GM12892 (cell line): Measurements from ENCODE around the gene MYO18A.

Experiments
- DNase-seq: peaks from one replicate; pipeline ENCODE4 v3.0.0; 2011; ENCODE audit not compliant: insufficient read length
- FAIRE-seq: peaks from 2 replicates; lab custom pipeline; 2011; peaks lifted over from hg19 to GRCh38; lab: Jason Lieb, UNC
- POLR2A ChIP-seq: IDR thresholded peaks from 2 replicates; pipeline ENCODE4 v1.6.1; 2011; ENCODE audit warnings: low read depth, low read length, control low read depth
- POLR2AphosphoS5 ChIP-seq: IDR thresholded peaks from 2 replicates; pipeline ENCODE4 v1.6.1; 2011; ENCODE audit warnings: low read depth, low read length, control low read depth
- TAF1 ChIP-seq: IDR thresholded peaks from 2 replicates; pipeline ENCODE4 v1.6.1; 2011; ENCODE audit warnings: low read depth, mild to moderate bottlenecking, control low read depth, low read length, borderline replicate concordance

Gene MYO18A

DNA sequence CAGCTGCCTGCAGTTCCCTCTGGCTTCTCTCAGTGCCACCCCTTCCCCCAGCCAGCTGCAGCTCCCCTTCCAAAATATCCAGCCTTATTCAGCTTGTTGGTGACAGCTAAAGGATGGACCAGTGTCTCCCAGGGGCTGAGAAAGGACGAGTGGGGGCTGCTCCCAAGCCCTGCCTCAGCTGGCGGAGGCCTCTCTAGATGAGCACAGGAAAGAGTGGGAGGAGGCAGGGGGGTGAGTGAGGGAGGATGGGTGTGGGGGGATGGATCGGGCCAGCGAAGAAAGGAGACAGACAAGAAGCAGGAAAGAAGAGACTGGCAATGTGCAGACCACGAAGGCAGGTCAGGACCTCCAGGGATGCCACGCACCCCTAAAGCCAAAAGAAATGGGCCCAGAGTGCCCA lies 119.7 kb downstream of the MYO18A start:
- TF ChIP-seq POLR2A (no peak), POLR2AphosphoS5 (no peak), TAF1 (no peak)
- no peak for FAIRE-seq
- DNase-seq: no peak

DNA sequence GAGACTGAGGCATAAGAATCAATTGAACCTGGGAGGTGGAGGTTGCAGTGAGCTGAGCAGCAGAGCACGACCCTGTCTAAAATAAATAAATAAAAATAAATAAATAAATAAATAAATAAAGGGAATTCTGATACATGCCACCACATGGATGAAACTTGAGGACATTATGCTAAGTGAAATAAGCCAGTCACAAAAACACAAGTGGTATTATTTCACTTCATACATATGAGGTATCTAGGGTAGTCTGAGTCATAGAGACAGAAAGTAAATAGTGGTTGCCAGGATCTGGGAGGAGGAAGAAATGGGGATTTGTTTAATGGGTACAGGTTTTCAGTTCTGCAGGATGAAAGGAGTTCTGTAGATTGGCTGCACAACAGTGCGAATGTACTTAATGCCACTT lies 120.9 kb downstream of the MYO18A start:
- FAIRE-seq (no peak), DNase-seq (no peak)
- TF ChIP-seq TAF1 (no peak), POLR2AphosphoS5 (no peak), POLR2A (no peak)

DNA sequence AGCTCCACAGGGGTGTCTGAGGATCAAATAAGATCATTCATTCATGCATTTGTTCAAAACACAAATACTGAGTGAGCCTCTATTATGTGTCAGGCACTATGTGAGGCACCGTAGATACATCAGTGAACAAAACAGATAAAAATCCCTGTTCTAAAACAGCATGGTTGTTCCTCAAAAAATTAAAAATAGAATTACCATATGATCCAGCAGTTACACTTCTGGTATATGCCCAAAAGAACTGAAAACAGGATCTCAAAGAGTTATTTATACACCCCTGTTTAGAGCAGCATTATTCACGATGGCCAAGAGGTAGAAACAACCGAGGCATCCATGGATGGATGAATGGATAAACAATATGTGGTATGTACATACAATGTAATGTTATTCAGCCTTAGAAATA lies 121.8 kb downstream of the MYO18A start:
- no peak for TF ChIP-seq POLR2AphosphoS5
- TF ChIP-seq POLR2A: no peak
- TF ChIP-seq TAF1: no peak
- no peak for FAIRE-seq
- DNase-seq: no peak

DNA sequence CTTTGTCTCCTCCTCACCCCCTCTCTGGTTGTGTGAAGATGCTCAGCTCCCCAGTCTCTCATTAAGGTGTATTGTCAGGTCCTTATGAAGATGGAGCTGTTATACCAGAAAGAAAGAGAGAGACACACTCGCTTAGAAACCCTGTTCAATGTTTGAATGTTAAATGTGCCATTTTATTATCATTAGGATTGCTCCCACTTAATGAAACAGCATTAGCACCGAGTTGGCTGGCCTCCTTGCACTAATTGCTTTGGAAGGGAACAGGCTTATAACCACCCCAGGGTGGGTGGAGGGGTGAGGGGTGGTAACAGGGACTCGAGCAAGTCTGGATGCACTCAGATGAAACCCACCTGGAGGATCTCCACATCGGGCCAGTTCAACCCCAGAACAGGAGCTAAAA lies 122.8 kb downstream of the MYO18A start:
- DNase-seq (no peak), FAIRE-seq (no peak)
- TF ChIP-seq POLR2AphosphoS5 (no peak), TAF1 (no peak), POLR2A (no peak)

DNA sequence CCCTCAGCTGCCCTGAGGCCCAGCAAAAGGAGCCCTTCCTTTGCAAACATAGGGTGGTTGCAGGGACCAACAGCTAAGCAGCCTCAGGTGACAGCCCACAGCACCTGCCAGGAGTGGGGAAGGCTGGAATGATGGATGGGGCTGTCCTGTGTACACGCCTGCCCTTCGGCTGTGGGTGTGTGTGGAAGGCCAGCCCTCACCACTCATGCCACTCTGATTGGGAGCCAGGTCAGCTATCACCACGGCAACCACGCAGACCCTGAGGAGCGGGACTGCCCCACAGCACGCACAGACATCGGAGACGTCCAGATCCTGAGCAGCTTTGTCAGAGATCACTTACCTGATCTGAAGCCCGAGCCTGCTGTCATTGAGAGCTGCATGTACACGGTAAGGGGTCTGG lies 125.4 kb downstream of the MYO18A start:
- FAIRE-seq: no peak

DNA sequence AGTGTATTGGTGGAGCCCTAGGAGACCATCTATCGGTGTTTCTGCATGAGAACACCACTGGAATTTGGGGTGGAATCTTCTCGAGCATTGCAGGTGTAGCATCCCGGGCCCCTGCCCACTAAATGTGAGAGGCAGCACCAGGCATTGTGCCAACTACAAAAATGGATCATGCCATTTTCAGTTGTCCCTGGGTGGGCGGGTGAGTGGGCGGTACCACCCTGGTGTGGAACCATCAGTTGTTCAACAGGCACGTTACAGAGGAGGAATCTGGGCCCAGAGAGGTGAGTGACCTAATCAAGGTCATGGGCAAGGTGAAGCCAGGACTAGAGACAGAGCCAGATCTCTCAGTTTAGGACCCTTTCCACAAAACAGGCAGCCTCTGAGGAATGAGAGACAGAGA lies 128.5 kb downstream of the MYO18A start:
- FAIRE-seq (no peak), DNase-seq (no peak)
- TF ChIP-seq POLR2A (no peak), TAF1 (no peak), POLR2AphosphoS5 (no peak)

More for the DNA sequence above, 125.4 kb downstream of the MYO18A start:
- DNase-seq: no peak
- TF ChIP-seq TAF1 (no peak), POLR2AphosphoS5 (no peak), POLR2A (no peak)

DNA sequence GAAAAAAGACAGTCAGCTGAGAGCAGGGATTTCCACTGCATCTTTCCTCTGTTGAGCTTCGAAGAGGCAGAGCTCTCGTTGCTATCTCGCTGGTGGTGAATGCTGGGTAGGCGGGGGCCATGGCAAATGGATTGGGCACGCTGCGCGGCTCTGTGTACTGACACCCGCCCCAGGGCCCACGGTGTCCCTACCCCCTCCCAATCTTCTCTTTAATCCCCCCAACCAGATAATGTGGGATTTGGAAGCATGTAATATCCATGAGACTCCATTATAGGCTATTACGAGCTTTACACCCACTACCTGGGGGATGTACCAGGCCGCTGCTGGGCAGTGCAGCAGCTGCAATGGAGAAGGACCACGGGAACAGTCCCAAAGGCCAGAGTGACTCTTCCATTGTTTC lies 129.0 kb downstream of the MYO18A start:
- TF ChIP-seq POLR2A (no peak), TAF1 (no peak), POLR2AphosphoS5 (no peak)

DNA sequence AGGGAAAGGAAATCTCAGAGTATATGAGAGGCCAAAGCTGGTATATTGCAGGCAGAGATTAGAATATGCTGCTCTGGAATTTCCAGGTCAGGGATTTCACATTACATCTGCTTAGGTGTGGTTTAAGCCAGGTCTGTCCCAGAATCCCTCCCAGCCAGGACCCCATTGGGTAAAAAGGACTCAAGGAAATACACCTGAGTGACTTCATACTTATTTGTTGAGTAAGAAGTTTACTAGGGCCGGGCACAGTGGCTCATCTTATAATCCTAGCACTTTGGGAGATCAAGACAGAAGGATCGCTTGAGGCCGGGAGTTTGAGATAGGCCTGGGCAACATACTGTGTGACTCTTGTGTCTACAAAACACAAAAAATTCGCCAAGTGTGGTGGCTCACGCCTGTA lies 130.0 kb downstream of the MYO18A start:
- DNase-seq (no peak), FAIRE-seq (no peak)
- no peak for TF ChIP-seq POLR2AphosphoS5
- no peak for TF ChIP-seq TAF1
- no peak for TF ChIP-seq POLR2A

More for the DNA sequence above, 129.0 kb downstream of the MYO18A start:
- DNase-seq (no peak), FAIRE-seq (no peak)

DNA sequence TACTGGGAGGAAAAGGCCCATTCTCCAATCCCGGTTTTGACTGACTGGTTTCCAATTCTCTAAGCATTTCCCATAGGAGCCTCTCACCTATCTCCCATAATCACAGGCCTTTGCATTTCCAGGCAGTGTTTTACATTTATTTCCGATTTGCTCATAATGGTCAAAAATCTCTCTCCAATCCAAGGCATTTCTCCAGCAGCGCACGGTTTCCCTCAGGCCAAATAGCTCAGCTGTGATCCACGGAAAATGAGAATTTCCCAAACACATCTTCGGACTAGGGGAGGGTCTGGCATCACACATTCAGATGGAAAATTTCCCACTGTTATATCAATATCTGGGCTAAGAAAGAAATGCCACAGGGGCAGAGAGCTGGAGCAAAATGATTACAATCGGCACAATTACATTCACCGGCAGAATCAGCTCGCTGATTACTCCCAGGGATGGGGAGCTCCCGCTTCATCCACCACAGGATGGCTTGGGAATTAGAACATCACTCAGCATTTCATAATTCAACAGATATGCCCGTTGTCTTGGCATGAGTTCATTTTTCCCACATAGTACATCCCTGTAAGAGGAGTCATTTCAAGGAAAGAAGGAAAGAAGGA lies 130.6 kb downstream of the MYO18A start:
- no peak for FAIRE-seq

DNA sequence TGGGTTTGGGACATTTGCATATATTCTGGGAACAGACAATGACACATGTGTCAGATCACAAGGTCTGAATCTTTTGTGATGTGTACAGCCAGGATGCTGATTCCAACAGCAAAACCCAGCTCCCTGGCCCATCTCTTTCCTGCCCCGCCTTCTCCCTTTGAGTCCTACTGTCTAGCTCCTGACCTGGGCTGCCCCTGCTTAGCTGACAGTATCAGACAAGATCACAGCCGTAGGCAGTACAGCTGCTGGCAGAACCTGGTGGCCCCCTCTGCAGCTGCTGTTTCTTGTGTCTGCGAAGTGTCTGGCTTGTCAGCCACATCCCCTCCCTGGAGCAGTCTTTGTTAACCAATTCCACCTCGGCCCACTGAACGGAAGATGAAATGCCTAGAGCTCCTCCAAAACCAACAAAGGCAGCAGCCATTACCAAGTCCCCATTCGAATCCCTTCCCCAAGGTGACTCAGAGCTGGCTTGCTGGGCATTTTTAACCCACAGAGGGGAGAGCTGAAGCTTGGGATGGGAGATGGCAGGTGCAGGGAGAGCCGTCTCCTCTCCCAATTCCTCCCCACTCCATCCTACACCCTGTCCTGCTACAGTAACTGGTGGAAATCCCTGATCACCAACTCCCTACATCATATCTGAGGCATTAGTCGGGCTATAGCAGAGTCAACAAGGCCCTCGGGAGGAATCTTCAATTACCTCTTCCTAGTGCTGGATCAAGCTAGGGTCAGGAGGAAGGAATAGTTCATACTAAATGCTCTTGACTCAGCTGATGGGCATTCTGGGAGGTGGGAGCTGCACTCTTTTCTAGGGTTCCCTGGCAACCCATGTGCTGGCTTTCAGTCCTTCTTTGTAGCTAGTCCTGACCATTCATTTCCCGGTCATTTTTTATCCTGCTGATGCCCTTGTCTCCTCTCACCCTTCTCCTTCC lies 131.5 kb downstream of the MYO18A start:
- DNase-seq (no peak), FAIRE-seq (no peak)
- TF ChIP-seq POLR2AphosphoS5 (no peak), POLR2A (no peak), TAF1 (no peak)

More for the DNA sequence above, 130.6 kb downstream of the MYO18A start:
- no peak for DNase-seq
- TF ChIP-seq POLR2AphosphoS5 (no peak), POLR2A (no peak), TAF1 (no peak)

DNA sequence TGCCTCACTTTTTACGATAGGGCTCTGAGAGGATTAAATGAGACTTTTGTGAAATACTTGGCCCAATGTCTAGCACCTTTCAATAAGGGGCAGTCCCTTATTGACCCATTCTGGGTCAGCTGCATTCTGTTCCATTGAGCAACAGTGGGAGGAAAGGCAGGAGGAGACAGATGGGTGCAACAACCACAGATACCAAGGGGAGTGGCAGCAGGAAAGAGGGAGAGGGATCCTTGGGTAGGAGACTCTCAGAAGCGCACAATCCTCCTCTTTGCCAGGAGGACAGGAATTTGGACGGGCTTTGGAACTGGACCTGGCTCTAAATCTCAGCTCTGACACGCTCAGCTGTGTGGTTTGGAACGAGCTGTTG lies 133.7 kb downstream of the MYO18A start:
- TF ChIP-seq POLR2AphosphoS5: no peak
- no peak for TF ChIP-seq TAF1
- TF ChIP-seq POLR2A: no peak
- DNase-seq (no peak), FAIRE-seq (no peak)
